ENCODE results near the gene ODC1.

- TF ChIP-seq CTCF (conservative IDR thresholded peaks at IDR 0.05; ENCODE audit: low read depth in 2 of 2) (no peak), POLR2AphosphoS5 (IDR thresholded peaks at IDR 0.05; ENCODE audit: low read depth) (no peak), EZH2phosphoT487 (IDR thresholded peaks at IDR 0.05; ENCODE audit: unreplicated experiment) (no peak), CREB1 (CRISPR knock-in tag; IDR thresholded peaks at IDR 0.05; ENCODE audit: low read depth) (no peak), REST (IDR thresholded peaks at IDR 0.05; ENCODE audit: unreplicated experiment) (no peak), JUNB (IDR thresholded peaks at IDR 0.05; ENCODE audit: unreplicated experiment) (no peak), ETS1 (IDR thresholded peaks at IDR 0.05) (no peak), EZH2 (IDR thresholded peaks at IDR 0.05; ENCODE audit: low read depth, unreplicated experiment) (no peak), NANOG (IDR thresholded peaks at IDR 0.05; ENCODE audit: borderline replicate concordance) (no peak), ZNF114 (CRISPR knock-in tag; IDR thresholded peaks at IDR 0.05) (no peak), STAT1 (IDR thresholded peaks at IDR 0.05; ENCODE audit: unreplicated experiment) (no peak), ZNF462 (CRISPR knock-in tag; IDR thresholded peaks at IDR 0.05) (no peak), ZNF331 (CRISPR knock-in tag; IDR thresholded peaks at IDR 0.05; ENCODE audit: low read depth) (no peak)
Measured at GRCh38 chr2:10400568-10400977, 47.6 kb downstream of the ODC1 start.
